Keratinocyte (primary cell): Measurements from ENCODE around the gene KDM4F.
"Not testable (repeated sequence)": the region's sequence is repeated elsewhere in the genome, so short reads cannot be mapped to it uniquely, and the experiment has no call there.

ENCODE experiments used
- EZH2 ChIP-seq: IDR thresholded peaks from one replicate; pipeline ENCODE4 v1.6.1; 2012; ENCODE audit warnings: inconsistent platforms, mild to moderate bottlenecking, low read length, moderate library complexity
- TF ChIP-seq, protein P1 (sequence below), 3 experiments: IDR thresholded peaks in 1 of 3; conservative IDR thresholded peaks in 1 of 3; optimal IDR thresholded peaks in 1 of 3; 2 replicates in 2 of 3; 3 replicates in 1 of 3; pipeline versions ENCODE3 to v1.5.1; 2011; ENCODE audit warnings: low read length in 3 of 3, mild to moderate bottlenecking in 3 of 3, moderate library complexity in 2 of 3, control low read depth in 1 of 3, inconsistent platforms in 1 of 3; ENCODE audit not compliant: insufficient read depth in 2 of 3; ENCODE audit errors: extremely low read depth in 1 of 3

DNA sequence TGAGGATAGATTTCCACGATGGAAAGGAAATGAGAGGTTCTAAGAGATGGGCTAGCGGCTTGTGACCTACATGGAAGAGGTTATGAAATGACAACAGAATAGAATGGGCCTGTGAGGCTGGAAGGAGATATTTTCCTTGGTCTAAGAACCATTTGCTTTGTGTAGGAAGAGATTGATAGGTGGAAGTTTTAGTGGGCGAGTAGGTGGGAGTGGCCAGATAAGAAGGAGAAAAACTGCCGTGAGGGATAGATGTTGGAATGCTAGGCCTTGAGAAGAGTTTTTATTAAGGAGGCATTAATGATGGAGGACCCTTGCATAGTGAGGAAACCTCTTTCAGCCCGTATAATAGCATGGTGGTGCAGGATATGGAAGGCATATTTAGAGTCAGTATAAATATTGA lies 27.8 kb upstream of the KDM4F start:
- TF ChIP-seq, protein P1, sequence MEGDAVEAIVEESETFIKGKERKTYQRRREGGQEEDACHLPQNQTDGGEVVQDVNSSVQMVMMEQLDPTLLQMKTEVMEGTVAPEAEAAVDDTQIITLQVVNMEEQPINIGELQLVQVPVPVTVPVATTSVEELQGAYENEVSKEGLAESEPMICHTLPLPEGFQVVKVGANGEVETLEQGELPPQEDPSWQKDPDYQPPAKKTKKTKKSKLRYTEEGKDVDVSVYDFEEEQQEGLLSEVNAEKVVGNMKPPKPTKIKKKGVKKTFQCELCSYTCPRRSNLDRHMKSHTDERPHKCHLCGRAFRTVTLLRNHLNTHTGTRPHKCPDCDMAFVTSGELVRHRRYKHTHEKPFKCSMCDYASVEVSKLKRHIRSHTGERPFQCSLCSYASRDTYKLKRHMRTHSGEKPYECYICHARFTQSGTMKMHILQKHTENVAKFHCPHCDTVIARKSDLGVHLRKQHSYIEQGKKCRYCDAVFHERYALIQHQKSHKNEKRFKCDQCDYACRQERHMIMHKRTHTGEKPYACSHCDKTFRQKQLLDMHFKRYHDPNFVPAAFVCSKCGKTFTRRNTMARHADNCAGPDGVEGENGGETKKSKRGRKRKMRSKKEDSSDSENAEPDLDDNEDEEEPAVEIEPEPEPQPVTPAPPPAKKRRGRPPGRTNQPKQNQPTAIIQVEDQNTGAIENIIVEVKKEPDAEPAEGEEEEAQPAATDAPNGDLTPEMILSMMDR (optimal IDR thresholded peaks at IDR 0.05 in 1 of 3, IDR thresholded peaks at IDR 0.05 in 1 of 3, conservative IDR thresholded peaks at IDR 0.05 in 1 of 3; ENCODE audit: extremely low read depth in 1 of 3, insufficient read depth in 2 of 3, low read length in 3 of 3) = not testable (repeated sequence)
- not testable (repeated sequence) for TF ChIP-seq EZH2
